K562 (cell line): Measurements from ENCODE around the gene PRICKLE3. TPM values are rescaled to one million over a fixed set of nuclear protein-coding genes. Genes with fewer than 3 reads are reported as not detected.

Experiments used
- CREB1 ChIP-seq, 2 experiments: sonication (generic) in 1 of 2; formaldehyde crosslinking in 1 of 2; IDR thresholded peaks; 2 replicates each; pipeline versions ENCODE4 v1.6.1 to v1.8.0; 2012 to 2022; ENCODE audit warnings: inconsistent platforms in 1 of 2, mild to moderate bottlenecking in 1 of 2, missing genetic modification reagents in 1 of 2, moderate library complexity in 1 of 2
- CREM ChIP-seq: IDR thresholded peaks from 2 replicates; pipeline ENCODE4 v1.6.1; 2014; ENCODE audit warnings: antibody characterized with exemption, low read depth
- EP400 ChIP-seq: fragments of 450-650 bp; IDR thresholded peaks from 2 replicates; pipeline ENCODE4 v1.6.1; 2017; ENCODE audit warnings: antibody characterized with exemption, mild to moderate bottlenecking, moderate library complexity
- HDAC1 ChIP-seq, 2 experiments: fragments of 450-650 bp; IDR thresholded peaks; 2 replicates each; pipeline ENCODE4 v1.6.1; 2016 to 2017; ENCODE audit warnings: inconsistent platforms in 1 of 2, mild to moderate bottlenecking in 1 of 2, moderate library complexity in 1 of 2
- SRF ChIP-seq, 2 experiments: fragments of 250-450, 450-650 bp in 1 of 2; sonication (Bioruptor Pico) in 1 of 2; sonication (generic) in 1 of 2; formaldehyde crosslinking; IDR thresholded peaks; 2 replicates each; pipeline versions ENCODE4 v1.5.0 to v1.5.1; 2020 to 2022; ENCODE audit warnings: mild to moderate bottlenecking in 1 of 2, missing genetic modification reagents in 1 of 2
- TBP ChIP-seq: optimal IDR thresholded peaks from 2 replicates; pipeline ENCODE3; 2011; ENCODE audit warnings: low read depth, low read length, improper control_type of control experiment
- polyA plus RNA-seq, 8 experiments: library from polyadenylated mRNA; depleted of rRNA in 4 of 8; stranded (reverse) in 5 of 8; unstranded in 3 of 8; fragments of >200 nt; fragmentation: Nextera tagmentation in 2 of 8; fragmentation: Illumina TruSeq in 1 of 8; extraction: Ambion mirVana in 2 of 8; extraction: Trizol in 1 of 8; gene quantifications; 2 replicates each; pipeline versions ENCODE4 v1.2.1 to v1.2.3, GENCODE V29; 2011 to 2014; ENCODE audit warnings: inconsistent platforms in 1 of 8, missing spikeins in 1 of 8
- total RNA-seq, 7 experiments: library from RNA; depleted of rRNA in 6 of 7; stranded (reverse); fragments of >200 nt in 6 of 7; fragmentation: Illumina TruSeq in 2 of 7; extraction: Trizol in 2 of 7; gene quantifications; 2 replicates each; pipeline versions ENCODE4 v1.2.1 to v1.2.3, GENCODE V29; 2011 to 2021; ENCODE audit warnings: low replicate concordance in 1 of 7
- TF ChIP-seq, protein P1 (sequence below): sonication (generic); formaldehyde crosslinking; IDR thresholded peaks from 2 replicates; pipeline ENCODE4 v1.8.1; 2023; ENCODE audit warnings: mild to moderate bottlenecking, missing genetic modification reagents
- TF ChIP-seq, protein P2 (sequence below), 2 experiments: IDR thresholded peaks; 2 replicates each; pipeline ENCODE4 v1.6.1; 2012; ENCODE audit warnings: improper control_type of control experiment in 2 of 2, low read depth in 2 of 2, low read length in 2 of 2, borderline replicate concordance in 1 of 2

PRICKLE3 gene
- total and polyA plus RNA-seq, 9 of the 15 experiments (the other 6 are each of a cell fraction or from before 2014, with no cell fraction given) = 1.1 to 44.3 (median 14.0) TPM

DNA sequence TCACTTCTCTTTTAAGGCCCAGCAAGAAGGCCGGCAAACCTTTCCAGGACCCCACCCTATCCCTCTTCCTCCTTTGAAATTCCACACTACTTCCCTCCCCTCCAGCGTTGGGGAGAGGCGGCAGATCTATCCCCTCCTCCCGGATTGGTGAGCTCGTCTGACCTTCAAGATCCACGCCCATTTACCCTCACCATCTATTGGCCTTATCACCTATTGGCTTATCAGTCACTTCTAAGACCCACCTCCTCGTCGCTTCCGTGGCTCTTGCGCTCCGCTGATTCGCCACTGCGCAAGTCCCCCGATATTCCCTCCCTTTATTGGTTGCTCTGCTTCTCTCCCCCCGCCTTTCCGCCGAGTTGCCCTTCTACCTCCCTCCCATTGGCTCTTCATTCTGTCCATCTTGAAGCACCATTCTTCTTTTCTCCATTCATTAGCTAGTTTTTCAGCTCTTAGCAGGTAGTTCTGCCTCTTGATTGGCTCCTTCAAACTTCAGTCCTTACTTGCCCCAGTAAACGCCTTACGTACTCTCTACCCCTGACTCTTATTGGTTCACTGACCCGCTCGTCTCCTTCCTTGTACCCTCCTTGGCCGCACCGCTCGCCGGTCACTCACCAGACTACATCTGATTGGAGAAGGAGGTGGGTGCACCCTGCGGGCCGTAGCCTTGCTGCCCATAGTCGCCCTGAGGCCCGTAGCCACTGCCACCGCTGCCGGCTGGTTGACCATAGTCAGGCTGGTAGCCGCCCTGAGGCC is 4.8 kb upstream of the PRICKLE3 start (continued):
- TF ChIP-seq SRF (CRISPR knock-in tag; IDR thresholded peaks at IDR 0.05) = peak in 1 of 2 experiments; percentile 57; a peak in 1 of 4 replicates
- no peak for TF ChIP-seq EP400
- TF ChIP-seq, protein P1, sequence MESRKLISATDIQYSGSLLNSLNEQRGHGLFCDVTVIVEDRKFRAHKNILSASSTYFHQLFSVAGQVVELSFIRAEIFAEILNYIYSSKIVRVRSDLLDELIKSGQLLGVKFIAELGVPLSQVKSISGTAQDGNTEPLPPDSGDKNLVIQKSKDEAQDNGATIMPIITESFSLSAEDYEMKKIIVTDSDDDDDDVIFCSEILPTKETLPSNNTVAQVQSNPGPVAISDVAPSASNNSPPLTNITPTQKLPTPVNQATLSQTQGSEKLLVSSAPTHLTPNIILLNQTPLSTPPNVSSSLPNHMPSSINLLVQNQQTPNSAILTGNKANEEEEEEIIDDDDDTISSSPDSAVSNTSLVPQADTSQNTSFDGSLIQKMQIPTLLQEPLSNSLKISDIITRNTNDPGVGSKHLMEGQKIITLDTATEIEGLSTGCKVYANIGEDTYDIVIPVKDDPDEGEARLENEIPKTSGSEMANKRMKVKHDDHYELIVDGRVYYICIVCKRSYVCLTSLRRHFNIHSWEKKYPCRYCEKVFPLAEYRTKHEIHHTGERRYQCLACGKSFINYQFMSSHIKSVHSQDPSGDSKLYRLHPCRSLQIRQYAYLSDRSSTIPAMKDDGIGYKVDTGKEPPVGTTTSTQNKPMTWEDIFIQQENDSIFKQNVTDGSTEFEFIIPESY (CRISPR knock-in tag) = 0 out of 2 replicates have a peak, but pooled peaks have one; percentile 24
- TF ChIP-seq HDAC1 (IDR thresholded peaks at IDR 0.05) = 0 out of 4 replicates have a peak, but pooled peaks of 1 of the 2 experiments have one; percentile 52
- peak; percentile 82 for TF ChIP-seq CREB1 (IDR thresholded peaks at IDR 0.05)
- TF ChIP-seq CREB1 (CRISPR knock-in tag; IDR thresholded peaks at IDR 0.05) = peak; percentile 80
- TF ChIP-seq TBP = peak; percentile 86
- TF ChIP-seq, protein P2, sequence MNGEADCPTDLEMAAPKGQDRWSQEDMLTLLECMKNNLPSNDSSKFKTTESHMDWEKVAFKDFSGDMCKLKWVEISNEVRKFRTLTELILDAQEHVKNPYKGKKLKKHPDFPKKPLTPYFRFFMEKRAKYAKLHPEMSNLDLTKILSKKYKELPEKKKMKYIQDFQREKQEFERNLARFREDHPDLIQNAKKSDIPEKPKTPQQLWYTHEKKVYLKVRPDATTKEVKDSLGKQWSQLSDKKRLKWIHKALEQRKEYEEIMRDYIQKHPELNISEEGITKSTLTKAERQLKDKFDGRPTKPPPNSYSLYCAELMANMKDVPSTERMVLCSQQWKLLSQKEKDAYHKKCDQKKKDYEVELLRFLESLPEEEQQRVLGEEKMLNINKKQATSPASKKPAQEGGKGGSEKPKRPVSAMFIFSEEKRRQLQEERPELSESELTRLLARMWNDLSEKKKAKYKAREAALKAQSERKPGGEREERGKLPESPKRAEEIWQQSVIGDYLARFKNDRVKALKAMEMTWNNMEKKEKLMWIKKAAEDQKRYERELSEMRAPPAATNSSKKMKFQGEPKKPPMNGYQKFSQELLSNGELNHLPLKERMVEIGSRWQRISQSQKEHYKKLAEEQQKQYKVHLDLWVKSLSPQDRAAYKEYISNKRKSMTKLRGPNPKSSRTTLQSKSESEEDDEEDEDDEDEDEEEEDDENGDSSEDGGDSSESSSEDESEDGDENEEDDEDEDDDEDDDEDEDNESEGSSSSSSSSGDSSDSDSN (IDR thresholded peaks at IDR 0.05; ENCODE audit: borderline replicate concordance in 1 of 2, low read depth in 2 of 2, low read length in 2 of 2) = 0 out of 4 replicates have a peak, but pooled peaks of 1 of the 2 experiments have one; percentile 1
- peak; percentile 83 for TF ChIP-seq CREM
